ACC112 (cell line): ENCODE measurements around the gene CAP2.

ENCODE experiments used
- H2AFZ ChIP-seq: fragments of 200-600 bp; sonication (generic); one replicate; pipeline ENCODE4 v1.6.0; 2017; ENCODE audit warnings: antibody characterized with exemption, low read length; ENCODE audit not compliant: unreplicated experiment
- H3K27ac ChIP-seq: fragments of 200-600 bp; sonication (generic); 2 replicates; pipeline ENCODE4 v1.5.1; 2014; ENCODE audit warnings: low read depth, mild to moderate bottlenecking, antibody characterized with exemption, low read length, moderate library complexity
- H3K27me3 ChIP-seq: fragments of 200-600 bp; sonication (generic); 2 replicates; pipeline ENCODE4 v1.6.1; 2014; ENCODE audit warnings: mild to moderate bottlenecking, antibody characterized with exemption, low read length, moderate library complexity, mixed read lengths; ENCODE audit not compliant: insufficient read depth
- H3K36me3 ChIP-seq: fragments of 200-600 bp; sonication (generic); 2 replicates; pipeline ENCODE4 v1.6.1; 2016; ENCODE audit warnings: mild to moderate bottlenecking, antibody characterized with exemption, low read length, moderate library complexity, mixed read lengths; ENCODE audit not compliant: insufficient read depth
- H3K4me1 ChIP-seq: fragments of 200-600 bp; sonication (generic); one replicate; pipeline ENCODE4 v1.6.1; 2016; ENCODE audit warnings: low read length, mixed read lengths; ENCODE audit not compliant: insufficient read depth, unreplicated experiment, control insufficient read depth
- H3K4me3 ChIP-seq: fragments of 200-600 bp; sonication (generic); 2 replicates; pipeline ENCODE4 v1.5.1; 2014; ENCODE audit warnings: mild to moderate bottlenecking, low read depth, low read length
- H3K79me2 ChIP-seq: fragments of 200-600 bp; sonication (generic); one replicate; pipeline ENCODE4 v1.6.0; 2016; ENCODE audit warnings: low read length; ENCODE audit not compliant: control insufficient read depth, unreplicated experiment, insufficient read depth

Gene CAP2

GRCh38 chr6:17497535-17498095 is 104.2 kb downstream of the CAP2 start:
- H3K79me2 ChIP-seq, result no peaks in the 10 kb centered on the region
- no peak overlapping the region for H3K27ac ChIP-seq
- no peaks in the 10 kb centered on the region; the same call in 1 of the 2 replicates for H3K36me3 ChIP-seq
- no peak overlapping the region for H3K4me3 ChIP-seq
- no peaks in the 10 kb centered on the region for H3K27me3 ChIP-seq
- no peak overlapping the region for H2AFZ ChIP-seq
- peaks cover 12% of the 10 kb centered on the region for H3K4me1 ChIP-seq

GRCh38 chr6:17501442-17501841 is 108.0 kb downstream of the CAP2 start:
- H2AFZ ChIP-seq, result no peak overlapping the region
- H3K79me2 ChIP-seq, result no peaks in the 10 kb centered on the region
- H3K4me3 ChIP-seq, result no peak overlapping the region
- H3K27me3 ChIP-seq, result no peaks in the 10 kb centered on the region
- H3K4me1 ChIP-seq, result peaks cover 3% of the 10 kb centered on the region
- no peak overlapping the region for H3K27ac ChIP-seq
- H3K36me3 ChIP-seq, result no peaks in the 10 kb centered on the region

GRCh38 chr6:17501982-17502704 is 108.7 kb downstream of the CAP2 start:
- Histone ChIP-seq H3K27ac (no peak overlapping the region), H3K4me1 (peaks cover 3% of the 10 kb centered on the region), H2AFZ (no peak overlapping the region), H3K27me3 (no peaks in the 10 kb centered on the region), H3K4me3 (no peak overlapping the region), H3K36me3 (no peaks in the 10 kb centered on the region), H3K79me2 (no peaks in the 10 kb centered on the region)

GRCh38 chr6:17503051-17503450 is 109.7 kb downstream of the CAP2 start:
- no peaks in the 10 kb centered on the region for H3K36me3 ChIP-seq
- no peak overlapping the region for H3K4me3 ChIP-seq
- H3K27me3 ChIP-seq, result no peaks in the 10 kb centered on the region
- H3K27ac ChIP-seq, result no peak overlapping the region
- H2AFZ ChIP-seq, result no peak overlapping the region
- H3K79me2 ChIP-seq, result no peaks in the 10 kb centered on the region
- H3K4me1 ChIP-seq, result peaks cover 3% of the 10 kb centered on the region

- H3K4me1 ChIP-seq, result peaks cover 3% of the 10 kb centered on the region
- no peak overlapping the region for H2AFZ ChIP-seq
- no peak overlapping the region for H3K4me3 ChIP-seq
- no peak overlapping the region for H3K27ac ChIP-seq
- no peaks in the 10 kb centered on the region for H3K27me3 ChIP-seq
- no peaks in the 10 kb centered on the region for H3K36me3 ChIP-seq
- no peaks in the 10 kb centered on the region for H3K79me2 ChIP-seq
These were observed 110.6 kb downstream of the CAP2 start for GRCh38 chr6:17504005-17504404.

- no peaks in the 10 kb centered on the region for H3K27me3 ChIP-seq
- no peak overlapping the region for H3K4me3 ChIP-seq
- H3K27ac ChIP-seq, result no peak overlapping the region
- H2AFZ ChIP-seq, result no peak overlapping the region
- H3K4me1 ChIP-seq, result peaks cover 3% of the 10 kb centered on the region
- no peaks in the 10 kb centered on the region for H3K79me2 ChIP-seq
- no peaks in the 10 kb centered on the region for H3K36me3 ChIP-seq
These were observed 111.7 kb downstream of the CAP2 start for GRCh38 chr6:17505062-17505476.

GRCh38 chr6:17505767-17506280 is 112.4 kb downstream of the CAP2 start:
- Histone ChIP-seq H2AFZ (no peak overlapping the region), H3K4me1 (peaks cover 3% of the 10 kb centered on the region), H3K27ac (no peak overlapping the region), H3K36me3 (no peaks in the 10 kb centered on the region), H3K79me2 (no peaks in the 10 kb centered on the region), H3K27me3 (no peaks in the 10 kb centered on the region), H3K4me3 (no peak overlapping the region)

GRCh38 chr6:17506531-17506930 is 113.1 kb downstream of the CAP2 start:
- Histone ChIP-seq H3K27me3 (no peaks in the 10 kb centered on the region), H2AFZ (no peak overlapping the region), H3K4me3 (no peak overlapping the region), H3K4me1 (peaks cover 3% of the 10 kb centered on the region), H3K27ac (no peak overlapping the region), H3K36me3 (no peaks in the 10 kb centered on the region), H3K79me2 (no peaks in the 10 kb centered on the region)

- H3K27me3 ChIP-seq, result no peaks in the 10 kb centered on the region
- H2AFZ ChIP-seq, result no peak overlapping the region
- no peak overlapping the region for H3K27ac ChIP-seq
- H3K79me2 ChIP-seq, result no peaks in the 10 kb centered on the region
- peaks cover 3% of the 10 kb centered on the region for H3K4me1 ChIP-seq
- H3K4me3 ChIP-seq, result no peak overlapping the region
- no peaks in the 10 kb centered on the region for H3K36me3 ChIP-seq
These were observed 113.6 kb downstream of the CAP2 start for GRCh38 chr6:17506962-17507361.

- Histone ChIP-seq H3K27ac (no peak overlapping the region), H3K36me3 (no peaks in the 10 kb centered on the region), H3K4me3 (no peak overlapping the region)
These were observed 117.7 kb downstream of the CAP2 start for GRCh38 chr6:17511084-17511483.

GRCh38 chr6:17511580-17511979 is 118.2 kb downstream of the CAP2 start:
- Histone ChIP-seq H3K27me3 (no peaks in the 10 kb centered on the region), H3K4me3 (no peak overlapping the region), H3K36me3 (no peaks in the 10 kb centered on the region), H2AFZ (no peak overlapping the region), H3K27ac (no peak overlapping the region), H3K79me2 (no peaks in the 10 kb centered on the region), H3K4me1 (no peaks in the 10 kb centered on the region)

More at GRCh38 chr6:17511084-17511483, 117.7 kb downstream of the CAP2 start:
- Histone ChIP-seq H3K27me3 (no peaks in the 10 kb centered on the region), H3K79me2 (no peaks in the 10 kb centered on the region), H2AFZ (no peak overlapping the region), H3K4me1 (peaks cover under 1% of the 10 kb centered on the region)
